Ascending aorta (tissue), 2 donors: ENCODE results near the gene KCND3. TPM values are rescaled to one million over a fixed set of nuclear protein-coding genes. Genes with fewer than 3 reads are reported as not detected.
A peak's percentile ranks its signal among the peaks of the same experiment; 100 is the strongest.

Experiments used
- DNase-seq, 2 donors: peaks; one replicate each; pipeline ENCODE4 v3.0.0-alpha.2; 2019; ENCODE audit warnings: low spot score in 2 of 2
- H3K27ac ChIP-seq, 2 donors: fragments of 200-600 bp; sonication (generic); one replicate each; pipeline ENCODE4 v1.5.1; 2016 to 2017; ENCODE audit warnings: mild to moderate bottlenecking in 1 of 2
- H3K27me3 ChIP-seq: fragments of 200-600 bp; sonication (generic); one replicate; pipeline ENCODE4 v1.5.1; 2017
- H3K36me3 ChIP-seq, 2 donors: fragments of 200-600 bp; sonication (generic); one replicate each; pipeline ENCODE4 v1.5.1; 2016
- H3K4me1 ChIP-seq, 2 donors: fragments of 200-600 bp; sonication (generic); one replicate each; pipeline ENCODE4 v1.5.1; 2016 to 2017; ENCODE audit warnings: mild to moderate bottlenecking in 1 of 2
- H3K4me3 ChIP-seq, 2 donors: fragments of 200-600 bp; sonication (generic); one replicate each; pipeline ENCODE4 v1.5.1; 2016 to 2017; ENCODE audit warnings: mild to moderate bottlenecking in 1 of 2
- H3K9me3 ChIP-seq, 2 donors: fragments of 200-600 bp; sonication (generic); one replicate each; pipeline ENCODE4 v1.5.1; 2016
- intact Hi-C: fragments of 100-400 bp; cut with DNase I; formaldehyde crosslinking; loops from one replicate; pipeline ENCODE4 v1.15.1; 2023
- total RNA-seq: library from RNA; depleted of rRNA; stranded (reverse); fragments of >200 nt; gene quantifications from one replicate; pipeline ENCODE4 v1.1.0, GENCODE V29; 2016
- TF ChIP-seq, protein P1 (sequence below), 3 experiments: fragments of 200-600 bp in 2 of 3; fragments of 450-650 bp in 1 of 3; sonication (generic) in 2 of 3; IDR thresholded peaks; one replicate each; pipeline ENCODE4 v1.5.1; 2016 to 2019; ENCODE audit warnings: antibody characterized with exemption in 3 of 3, mild to moderate bottlenecking in 1 of 3, moderate library complexity in 1 of 3

KCND3 gene
- total RNA-seq, 1 donor from 2014 or later: 13.3 TPM

DNA sequence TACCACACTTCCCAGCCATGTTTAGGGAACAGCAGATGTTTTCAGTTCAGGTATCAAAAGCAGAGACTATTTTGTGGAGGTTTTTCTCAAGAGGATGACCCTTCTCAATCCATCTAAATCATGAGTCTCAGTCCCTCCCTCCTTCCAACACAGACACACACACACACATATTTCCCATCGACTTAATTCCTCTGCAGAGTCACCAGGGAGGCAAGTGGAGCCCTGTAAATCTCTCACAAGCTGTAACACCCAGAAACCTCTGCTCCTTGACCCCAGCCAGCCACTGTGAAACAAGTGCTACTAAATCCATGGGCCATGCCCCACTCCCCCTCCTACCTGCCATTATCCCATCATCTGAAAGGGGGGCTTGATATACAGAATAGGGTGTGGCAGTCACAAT is 10.6 kb upstream of the KCND3 start:
- Histone ChIP-seq H3K4me1 (no peaks in the 10 kb centered on the region), H3K9me3 (no peaks in the 10 kb centered on the region), H3K27me3 (no peaks in the 10 kb centered on the region), H3K36me3 (no peaks in the 10 kb centered on the region), H3K27ac (no peak overlapping the region), H3K4me3 (no peak overlapping the region)
- TF ChIP-seq, protein P1, sequence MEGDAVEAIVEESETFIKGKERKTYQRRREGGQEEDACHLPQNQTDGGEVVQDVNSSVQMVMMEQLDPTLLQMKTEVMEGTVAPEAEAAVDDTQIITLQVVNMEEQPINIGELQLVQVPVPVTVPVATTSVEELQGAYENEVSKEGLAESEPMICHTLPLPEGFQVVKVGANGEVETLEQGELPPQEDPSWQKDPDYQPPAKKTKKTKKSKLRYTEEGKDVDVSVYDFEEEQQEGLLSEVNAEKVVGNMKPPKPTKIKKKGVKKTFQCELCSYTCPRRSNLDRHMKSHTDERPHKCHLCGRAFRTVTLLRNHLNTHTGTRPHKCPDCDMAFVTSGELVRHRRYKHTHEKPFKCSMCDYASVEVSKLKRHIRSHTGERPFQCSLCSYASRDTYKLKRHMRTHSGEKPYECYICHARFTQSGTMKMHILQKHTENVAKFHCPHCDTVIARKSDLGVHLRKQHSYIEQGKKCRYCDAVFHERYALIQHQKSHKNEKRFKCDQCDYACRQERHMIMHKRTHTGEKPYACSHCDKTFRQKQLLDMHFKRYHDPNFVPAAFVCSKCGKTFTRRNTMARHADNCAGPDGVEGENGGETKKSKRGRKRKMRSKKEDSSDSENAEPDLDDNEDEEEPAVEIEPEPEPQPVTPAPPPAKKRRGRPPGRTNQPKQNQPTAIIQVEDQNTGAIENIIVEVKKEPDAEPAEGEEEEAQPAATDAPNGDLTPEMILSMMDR (IDR thresholded peaks at IDR 0.05): no peak
- intact Hi-C loops: no loop called here
- DNase-seq: no peak

DNA sequence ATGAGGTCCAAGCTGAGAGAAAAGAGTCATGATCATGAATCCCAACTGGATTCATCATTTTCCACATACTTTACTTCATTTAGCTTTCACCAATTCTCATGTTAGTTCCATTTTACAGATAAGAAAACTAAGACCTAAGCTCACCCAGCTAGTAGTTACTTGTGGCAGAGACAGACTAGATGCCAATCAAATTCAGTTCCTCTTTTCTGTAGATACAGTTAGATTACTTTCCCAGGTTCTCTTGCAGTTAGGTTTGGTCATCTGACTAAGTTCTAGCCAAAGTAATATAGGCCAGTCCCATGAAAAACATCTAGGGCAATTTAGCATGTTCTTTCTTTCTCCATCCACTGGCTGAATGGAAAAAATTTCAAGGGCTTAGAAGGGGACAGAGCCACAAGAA is 8.9 kb upstream of the KCND3 start:
- no peaks in the 10 kb centered on the region for H3K4me1 ChIP-seq
- DNase-seq: no peak
- intact Hi-C loops: loop anchor here (10.0 kb wide), 2 partner anchors 706 to 956 kb away; partner anchors contain the start of genes RHOC and SLC16A1
- no peaks in the 10 kb centered on the region for H3K27me3 ChIP-seq
- no peaks in the 10 kb centered on the region for H3K36me3 ChIP-seq
- TF ChIP-seq, protein P1 (IDR thresholded peaks at IDR 0.05): no peak
- no peak overlapping the region for H3K4me3 ChIP-seq
- H3K9me3 ChIP-seq: no peaks in the 10 kb centered on the region
- no peak overlapping the region for H3K27ac ChIP-seq

DNA sequence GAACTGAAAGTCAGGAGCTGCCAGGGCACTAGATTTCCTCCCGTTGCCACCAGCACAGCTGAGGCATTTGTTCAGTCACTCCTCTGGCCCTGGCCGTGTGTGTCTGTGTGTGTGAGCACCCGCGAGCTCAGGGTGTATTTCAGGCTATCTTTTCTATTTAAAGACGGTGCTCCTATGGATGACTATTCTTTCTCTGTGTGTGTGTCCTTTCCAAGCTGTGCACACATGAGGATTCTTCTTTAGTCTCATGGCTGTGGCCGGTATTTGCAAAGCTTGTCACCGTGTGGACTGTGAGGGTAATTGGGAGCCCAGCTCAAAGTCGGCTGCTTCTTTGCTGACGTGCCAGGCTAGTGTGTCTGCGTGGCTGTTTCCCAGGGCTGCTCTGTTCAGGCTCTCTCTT is 3.0 kb upstream of the KCND3 start:
- Histone ChIP-seq H3K9me3 (no peaks in the 10 kb centered on the region), H3K27me3 (no peaks in the 10 kb centered on the region), H3K27ac (peak overlapping the region in 1 of 2 donors; percentile 25), H3K4me1 (peaks cover 3 to 14% of the 10 kb centered on the region in 2 donors), H3K4me3 (no peak overlapping the region), H3K36me3 (no peaks in the 10 kb centered on the region)
- TF ChIP-seq, protein P1 (IDR thresholded peaks at IDR 0.05): no peak
- intact Hi-C loops: loop anchor here (5.0 to 10.0 kb wide), 3 partner anchors 205 to 962 kb away; partner anchors contain the start of genes RHOC and SLC16A1
- DNase-seq: no peak

DNA sequence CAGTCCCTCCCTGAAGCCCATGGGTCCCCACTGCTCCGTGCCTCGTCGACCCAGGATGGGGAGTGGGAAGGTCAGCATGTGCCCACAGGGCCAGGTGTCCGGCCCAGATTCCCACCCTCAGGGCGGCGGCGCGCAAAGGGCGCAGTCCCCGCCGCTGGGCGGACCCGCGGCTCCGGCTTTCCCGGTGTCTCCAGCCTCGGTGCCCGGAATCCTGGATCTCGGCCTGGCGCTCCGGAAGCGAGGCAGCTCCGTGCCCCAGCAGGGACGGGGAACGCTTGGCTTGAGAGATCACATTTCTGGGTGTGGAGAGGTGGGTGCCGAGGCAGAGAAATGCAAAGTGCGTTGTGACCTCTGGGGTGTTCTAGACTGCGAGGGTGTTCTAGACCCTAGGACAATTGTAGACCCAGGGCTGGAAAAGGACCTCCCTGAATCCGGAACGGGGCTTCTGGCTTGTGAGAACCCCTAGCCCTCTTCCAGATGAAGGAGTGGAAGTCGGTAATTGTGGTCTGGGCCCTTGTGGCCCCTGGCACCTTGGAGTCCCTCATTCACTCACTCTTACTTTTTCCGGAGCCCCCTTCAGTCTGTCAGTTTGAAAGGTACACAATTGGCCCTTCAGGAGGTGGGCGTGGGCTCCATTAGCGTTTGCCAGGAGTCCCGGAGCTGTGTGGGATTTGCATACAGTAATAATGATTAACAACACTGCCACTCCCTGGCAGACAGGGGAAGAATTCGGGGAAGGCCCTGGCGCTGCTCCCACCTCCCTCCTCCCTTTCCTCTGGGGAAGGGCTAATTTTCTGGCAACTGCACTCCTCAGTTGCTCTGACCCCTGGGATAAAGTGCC is 1.6 kb upstream of the KCND3 start:
- DNase-seq: peak in 1 of 2 donors; percentile 85
- peak overlapping the region; percentile 75 to 94 for H3K4me3 ChIP-seq
- H3K27ac ChIP-seq: peak overlapping the region; percentile 58 to 78
- no peaks in the 10 kb centered on the region for H3K9me3 ChIP-seq
- intact Hi-C loops: loop anchor here (1.0 to 10.0 kb wide), 5 partner anchors 71 to 964 kb away; partner anchors contain the start of genes ATP5PB, RHOC, SLC16A1 and WDR77
- H3K4me1 ChIP-seq: peaks cover 3 to 18% of the 10 kb centered on the region in 2 donors
- TF ChIP-seq, protein P1 (IDR thresholded peaks at IDR 0.05): peak; percentile 7 to 48 (median 32)
- H3K36me3 ChIP-seq: no peaks in the 10 kb centered on the region
- no peaks in the 10 kb centered on the region for H3K27me3 ChIP-seq

DNA sequence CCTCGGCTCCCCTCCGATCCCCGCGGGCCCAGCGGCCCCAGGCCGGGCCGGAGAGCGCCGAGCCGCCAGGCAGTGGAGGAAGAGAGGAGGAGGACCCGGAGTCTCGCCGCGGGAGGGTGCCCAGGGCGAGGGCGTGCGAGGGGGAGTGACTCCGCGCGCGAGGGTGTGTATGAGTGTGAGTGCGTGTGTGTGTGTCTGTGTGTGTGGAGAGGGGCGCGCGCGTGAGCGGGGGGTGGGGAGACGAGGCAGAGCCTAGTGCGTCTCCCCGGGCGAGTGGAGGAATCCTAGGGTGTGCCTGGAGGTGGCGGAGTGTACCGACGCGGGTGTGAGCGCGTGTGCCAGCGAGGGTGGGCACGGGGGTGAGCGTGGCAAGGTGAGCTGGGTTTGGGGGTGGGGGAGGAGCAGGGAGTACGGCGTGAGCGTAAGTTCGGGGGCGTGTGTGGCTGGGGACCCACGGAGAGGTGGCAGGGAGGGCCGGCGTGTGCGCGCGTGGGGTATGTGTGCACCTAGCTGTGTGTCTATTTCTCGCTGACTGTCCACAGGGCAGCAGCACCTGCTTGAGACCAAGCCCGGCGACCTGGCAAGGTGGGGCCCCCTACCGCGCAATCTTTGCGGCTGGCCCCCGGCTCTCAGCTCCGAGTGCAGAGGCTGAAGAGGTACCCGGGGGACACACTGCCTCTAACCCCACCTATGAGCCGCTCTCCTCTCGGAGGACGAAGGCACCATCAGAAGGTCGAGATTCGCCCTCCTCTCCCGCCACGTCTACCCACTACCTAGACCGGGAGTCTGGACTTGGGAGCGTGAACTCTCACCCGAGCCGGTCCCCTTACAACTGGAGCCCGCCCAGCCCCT is 784 bp upstream of the KCND3 start:
- Histone ChIP-seq H3K4me1 (peaks cover 3 to 18% of the 10 kb centered on the region in 2 donors), H3K27ac (peak overlapping the region; percentile 64 to 78)
- intact Hi-C loops: loop anchor here (2.0 to 10.0 kb wide), 4 partner anchors 203 to 965 kb away; partner anchors contain the start of genes ATP5PB, RHOC, SLC16A1 and WDR77

More for the DNA sequence above, 784 bp upstream of the KCND3 start:
- no peaks in the 10 kb centered on the region for H3K36me3 ChIP-seq
- peak in 1 of 2 donors; percentile 68 for DNase-seq
- H3K4me3 ChIP-seq: peak overlapping the region; percentile 75 to 94
- H3K27me3 ChIP-seq: no peaks in the 10 kb centered on the region
- TF ChIP-seq, protein P1 (IDR thresholded peaks at IDR 0.05): no peak
- H3K9me3 ChIP-seq: no peaks in the 10 kb centered on the region
